Ovary (tissue), 9 donors: ENCODE measurements around the gene SLC15A3. TPM values are rescaled to one million over a fixed set of nuclear protein-coding genes. Genes with fewer than 3 reads are reported as not detected.

Source experiments
- DNase-seq, 5 donors: peaks; one replicate each; pipeline ENCODE4 v3.0.0-alpha.2; 2019 to 2020
- H3K27ac ChIP-seq, 2 donors: fragments of 200-600 bp; one replicate each; pipeline versions ENCODE4 v1.5.1 to v1.8.0; 2019 to 2022
- H3K27me3 ChIP-seq: fragments of 200-600 bp; one replicate; pipeline ENCODE4 v1.8.0; 2022
- H3K36me3 ChIP-seq: fragments of 200-600 bp; sonication (generic); one replicate; pipeline ENCODE4 v1.5.1; 2019
- H3K4me1 ChIP-seq: one replicate; pipeline ENCODE4 v1.8.1; 2013; ENCODE audit warnings: mild to moderate bottlenecking, moderate library complexity; ENCODE audit not compliant: insufficient read depth
- H3K4me3 ChIP-seq: fragments of 200-600 bp; sonication (generic); one replicate; pipeline ENCODE4 v1.5.1; 2017
- H3K9me3 ChIP-seq, 2 donors: fragments of 200-600 bp in 1 of 2; sonication (generic) in 1 of 2; one replicate each; pipeline versions ENCODE4 v1.5.1 to v1.8.1; 2013 to 2019; ENCODE audit warnings: mild to moderate bottlenecking in 1 of 2, moderate library complexity in 1 of 2
- CTCF ChIP-seq, 3 donors: fragments of 450-650 bp in 2 of 3; fragments of 200-600 bp in 1 of 3; IDR thresholded peaks; one replicate each; pipeline versions ENCODE4 v1.5.1 to v1.8.0; 2016 to 2022; ENCODE audit warnings: antibody characterized with exemption in 3 of 3, mild to moderate bottlenecking in 1 of 3
- EP300 ChIP-seq: sonication (generic); formaldehyde crosslinking; IDR thresholded peaks from one replicate; pipeline ENCODE4 v1.6.1; 2017; ENCODE audit warnings: antibody characterized with exemption
- POLR2A ChIP-seq: fragments of 450-650 bp; IDR thresholded peaks from one replicate; pipeline ENCODE4 v1.6.1; 2017; ENCODE audit warnings: antibody characterized with exemption, mild to moderate bottlenecking, moderate library complexity
- WGBS, 3 donors: extraction: QIAGEN DNeasy Blood & Tissue Kit in 1 of 3; methylation state at CpG; one replicate each; pipeline versions ENCODE4 v1.1.5 to v1.1.7; 2013 to 2017; 5-methylcytosine and 5-hydroxymethylcytosine counted together
- intact Hi-C, 4 donors: fragments of 100-400 bp; cut with DNase I; formaldehyde crosslinking; loops; one replicate each; pipeline versions ENCODE4 v1.11.0 to v1.15.1; 2022 to 2023
- polyA plus RNA-seq, 2 donors: library from polyadenylated mRNA; stranded (reverse); fragments of 200-250 nt in 1 of 2; fragments of 350-450 nt in 1 of 2; fragmentation: Illumina TruSeq in 1 of 2; extraction: RNeasy Lipid Tissue Mini Kit (QIAGEN cat#74804) in 1 of 2; gene quantifications; one replicate each; pipeline ENCODE4 v1.2.3, GENCODE V29; 2013 to 2014
- total RNA-seq, 7 donors: library from RNA; depleted of rRNA in 2 of 7; stranded (reverse); fragments of >200 nt in 2 of 7; fragmentation: NEBNext Ultra II Directional in 3 of 7; extraction: Animal tissue kit (Norgen Biotek cat#: 25700) in 3 of 7; gene quantifications; one replicate each; pipeline versions ENCODE4 v1.1.0 to v1.2.4, GENCODE V29; 2016 to 2023
- donor health status: DM: no; HTN: no; CAD: no; lungs with moderate emphysema.
- donor health status: DM: no; HTN: no; CAD: no.
- donor health status: Bipolar disorder and iron deficiency.
- donor health status: DM: yes; HTN: yes; CAD: no.
- donor health status: DM: no; HTN: no; CAD: no.
- donor health status: DM: yes; HTN: yes; CAD: no.

SLC15A3 gene
- total and polyA plus RNA-seq, 9 donors: 25.3 to 55.8 (median 38.9) TPM

- intact Hi-C loops: loop anchor here in 2 of 4 donors (5.0 kb wide), 2 partner anchors 210 to 215 kb away; no protein-coding TSS in a partner anchor
- Histone ChIP-seq H3K27me3 (no peaks in the 10 kb centered on the region), H3K36me3 (no peaks in the 10 kb centered on the region), H3K9me3 (no peaks in the 10 kb centered on the region), H3K27ac (no peak overlapping the region), H3K4me3 (no peak overlapping the region), H3K4me1 (peaks cover 3% of the 10 kb centered on the region)
- TF ChIP-seq EP300: no peak
- no peak for TF ChIP-seq CTCF (IDR thresholded peaks at IDR 0.05)
- no peak for TF ChIP-seq POLR2A
- DNase-seq: no peak
- 97 to 100% (median 98%) methylated on average over 1 of the region's 1 CpG for WGBS, 3 donors
These were observed 34.7 kb downstream of the SLC15A3 start for GRCh38 chr11:60917267-60917666.

GRCh38 chr11:60916669-60917206, 35.2 kb downstream of the SLC15A3 start:
- 57 to 65% (median 63%) methylated on average over 3 of the region's 3 CpGs for WGBS, 3 donors
- Histone ChIP-seq H3K9me3 (no peaks in the 10 kb centered on the region), H3K27ac (no peak overlapping the region), H3K4me3 (no peak overlapping the region), H3K27me3 (no peaks in the 10 kb centered on the region), H3K36me3 (no peaks in the 10 kb centered on the region), H3K4me1 (peaks cover 3% of the 10 kb centered on the region)
- no peak for TF ChIP-seq EP300
- no peak for TF ChIP-seq CTCF (IDR thresholded peaks at IDR 0.05)
- DNase-seq: no peak
- intact Hi-C loops: loop anchor here in 2 of 4 donors (5.0 kb wide), 2 partner anchors 211 to 216 kb away; no protein-coding TSS in a partner anchor

- Histone ChIP-seq H3K36me3 (no peaks in the 10 kb centered on the region), H3K9me3 (no peaks in the 10 kb centered on the region), H3K4me1 (peaks cover 3% of the 10 kb centered on the region), H3K4me3 (peak overlapping the region; percentile 50), H3K27ac (peak overlapping the region; percentile 54 to 55), H3K27me3 (no peaks in the 10 kb centered on the region)
- DNase-seq: peak; percentile 55 to 69 (median 63)
- intact Hi-C loops: loop anchor here in 2 of 4 donors (5.0 kb wide), 2 partner anchors 212 to 217 kb away; no protein-coding TSS in a partner anchor
- WGBS, 3 donors: 3 to 5% (median 5%) methylated on average over 17 of the region's 17 CpGs
- TF ChIP-seq POLR2A (no peak), EP300 (no peak), CTCF (IDR thresholded peaks at IDR 0.05) (no peak)
These were observed 36.6 kb downstream of the SLC15A3 start for GRCh38 chr11:60915248-60915914.

GRCh38 chr11:60914633-60915247, 37.2 kb downstream of the SLC15A3 start:
- TF ChIP-seq CTCF (IDR thresholded peaks at IDR 0.05) (no peak), EP300 (no peak), POLR2A (no peak)
- 0 to 1% (median 0%) methylated on average over 24 to 31 of the region's 31 CpGs for WGBS, 3 donors
- Histone ChIP-seq H3K36me3 (no peaks in the 10 kb centered on the region), H3K4me1 (peaks cover 3% of the 10 kb centered on the region), H3K4me3 (peak overlapping the region; percentile 50), H3K27me3 (no peaks in the 10 kb centered on the region), H3K27ac (peak overlapping the region; percentile 73 to 96), H3K9me3 (no peaks in the 10 kb centered on the region)
- DNase-seq: peak in 1 of 5 donors; percentile 70
- intact Hi-C loops: loop anchor here in 2 of 4 donors (5.0 kb wide), 2 partner anchors 213 to 218 kb away; no protein-coding TSS in a partner anchor
